ACC112 (cell line): ENCODE measurements around the gene PACSIN3.

Experiments used
- H2AFZ ChIP-seq: fragments of 200-600 bp; sonication (generic); one replicate; pipeline ENCODE4 v1.6.0; 2017; ENCODE audit warnings: antibody characterized with exemption, low read length; ENCODE audit not compliant: unreplicated experiment
- H3K27ac ChIP-seq: fragments of 200-600 bp; sonication (generic); 2 replicates; pipeline ENCODE4 v1.5.1; 2014; ENCODE audit warnings: low read depth, mild to moderate bottlenecking, antibody characterized with exemption, low read length, moderate library complexity
- H3K27me3 ChIP-seq: fragments of 200-600 bp; sonication (generic); 2 replicates; pipeline ENCODE4 v1.6.1; 2014; ENCODE audit warnings: mild to moderate bottlenecking, antibody characterized with exemption, low read length, moderate library complexity, mixed read lengths; ENCODE audit not compliant: insufficient read depth
- H3K36me3 ChIP-seq: fragments of 200-600 bp; sonication (generic); 2 replicates; pipeline ENCODE4 v1.6.1; 2016; ENCODE audit warnings: mild to moderate bottlenecking, antibody characterized with exemption, low read length, moderate library complexity, mixed read lengths; ENCODE audit not compliant: insufficient read depth
- H3K4me1 ChIP-seq: fragments of 200-600 bp; sonication (generic); one replicate; pipeline ENCODE4 v1.6.1; 2016; ENCODE audit warnings: low read length, mixed read lengths; ENCODE audit not compliant: insufficient read depth, unreplicated experiment, control insufficient read depth
- H3K4me3 ChIP-seq: fragments of 200-600 bp; sonication (generic); 2 replicates; pipeline ENCODE4 v1.5.1; 2014; ENCODE audit warnings: mild to moderate bottlenecking, low read depth, low read length
- H3K79me2 ChIP-seq: fragments of 200-600 bp; sonication (generic); one replicate; pipeline ENCODE4 v1.6.0; 2016; ENCODE audit warnings: low read length; ENCODE audit not compliant: control insufficient read depth, unreplicated experiment, insufficient read depth

The PACSIN3 gene

GRCh38 chr11:47154616-47155570, 31.3 kb downstream of the PACSIN3 start:
- Histone ChIP-seq H2AFZ (no peak overlapping the region), H3K4me3 (no peak overlapping the region), H3K27me3 (no peaks in the 10 kb centered on the region), H3K36me3 (no peaks in the 10 kb centered on the region), H3K4me1 (peaks cover 16% of the 10 kb centered on the region), H3K79me2 (no peaks in the 10 kb centered on the region), H3K27ac (no peak overlapping the region)

- no peaks in the 10 kb centered on the region for H3K36me3 ChIP-seq
- H3K79me2 ChIP-seq, result no peaks in the 10 kb centered on the region
- H3K27ac ChIP-seq, result no peak overlapping the region
- H2AFZ ChIP-seq, result no peak overlapping the region
- no peak overlapping the region for H3K4me3 ChIP-seq
- no peaks in the 10 kb centered on the region for H3K27me3 ChIP-seq
- H3K4me1 ChIP-seq, result peaks cover 16% of the 10 kb centered on the region
Observed at GRCh38 chr11:47152953-47153950, 33.0 kb downstream of the PACSIN3 start.

GRCh38 chr11:47152126-47152952, 33.9 kb downstream of the PACSIN3 start:
- no peak overlapping the region for H2AFZ ChIP-seq
- H3K79me2 ChIP-seq, result no peaks in the 10 kb centered on the region
- no peak overlapping the region for H3K4me3 ChIP-seq
- H3K4me1 ChIP-seq, result peaks cover 16% of the 10 kb centered on the region
- no peak overlapping the region for H3K27ac ChIP-seq
- no peaks in the 10 kb centered on the region for H3K36me3 ChIP-seq
- no peaks in the 10 kb centered on the region for H3K27me3 ChIP-seq

- H3K36me3 ChIP-seq, result no peaks in the 10 kb centered on the region
- H3K27me3 ChIP-seq, result no peaks in the 10 kb centered on the region
- no peak overlapping the region for H2AFZ ChIP-seq
- no peak overlapping the region for H3K4me3 ChIP-seq
- H3K4me1 ChIP-seq, result peaks cover 16% of the 10 kb centered on the region
- H3K79me2 ChIP-seq, result no peaks in the 10 kb centered on the region
- no peak overlapping the region for H3K27ac ChIP-seq
Observed at GRCh38 chr11:47149782-47150181, 36.5 kb downstream of the PACSIN3 start.

- H3K27me3 ChIP-seq, result no peaks in the 10 kb centered on the region
- no peaks in the 10 kb centered on the region for H3K79me2 ChIP-seq
- H3K4me3 ChIP-seq, result no peak overlapping the region
- H2AFZ ChIP-seq, result no peak overlapping the region
- H3K36me3 ChIP-seq, result no peaks in the 10 kb centered on the region
- no peak overlapping the region for H3K27ac ChIP-seq
- H3K4me1 ChIP-seq, result peaks cover 11% of the 10 kb centered on the region
Observed at GRCh38 chr11:47148903-47149531, 37.2 kb downstream of the PACSIN3 start.

GRCh38 chr11:47148270-47148669, 38.0 kb downstream of the PACSIN3 start:
- Histone ChIP-seq H3K4me1 (peaks cover 11% of the 10 kb centered on the region), H3K27ac (no peak overlapping the region)

GRCh38 chr11:47147681-47148080, 38.6 kb downstream of the PACSIN3 start:
- H3K27me3 ChIP-seq, result no peaks in the 10 kb centered on the region
- H3K79me2 ChIP-seq, result no peaks in the 10 kb centered on the region
- H3K4me1 ChIP-seq, result peaks cover 12% of the 10 kb centered on the region
- H2AFZ ChIP-seq, result no peak overlapping the region
- no peaks in the 10 kb centered on the region for H3K36me3 ChIP-seq
- no peak overlapping the region for H3K4me3 ChIP-seq
- no peak overlapping the region for H3K27ac ChIP-seq

More at GRCh38 chr11:47148270-47148669, 38.0 kb downstream of the PACSIN3 start:
- Histone ChIP-seq H3K27me3 (no peaks in the 10 kb centered on the region), H2AFZ (no peak overlapping the region), H3K4me3 (no peak overlapping the region), H3K79me2 (no peaks in the 10 kb centered on the region), H3K36me3 (no peaks in the 10 kb centered on the region)

- H3K4me1 ChIP-seq, result peaks cover 10% of the 10 kb centered on the region
Observed at GRCh38 chr11:47147250-47147649, 39.0 kb downstream of the PACSIN3 start.

GRCh38 chr11:47144541-47144940, 41.7 kb downstream of the PACSIN3 start:
- H3K36me3 ChIP-seq, result no peaks in the 10 kb centered on the region
- no peak overlapping the region for H3K27ac ChIP-seq
- no peak overlapping the region for H3K4me3 ChIP-seq
- peaks cover 10% of the 10 kb centered on the region for H3K4me1 ChIP-seq
- no peaks in the 10 kb centered on the region for H3K79me2 ChIP-seq
- H2AFZ ChIP-seq, result no peak overlapping the region
- H3K27me3 ChIP-seq, result no peaks in the 10 kb centered on the region

More at GRCh38 chr11:47147250-47147649, 39.0 kb downstream of the PACSIN3 start:
- Histone ChIP-seq H2AFZ (no peak overlapping the region), H3K27ac (no peak overlapping the region), H3K79me2 (no peaks in the 10 kb centered on the region), H3K27me3 (no peaks in the 10 kb centered on the region), H3K4me3 (no peak overlapping the region), H3K36me3 (no peaks in the 10 kb centered on the region)
